Astrocyte (in vitro differentiated cells and primary cell): ENCODE results near the gene BIRC7. TPM values are rescaled to one million over a fixed set of nuclear protein-coding genes. Genes with fewer than 3 reads are reported as not detected.

Experiments
- DNase-seq: peaks from one replicate; pipeline ENCODE4 v3.0.0-alpha.2; 2010; ENCODE audit warnings: low read depth
- FAIRE-seq: peaks from 2 replicates; lab custom pipeline; 2011; peaks lifted over from hg19 to GRCh38; lab: Jason Lieb, UNC
- H2AFZ ChIP-seq: 2 replicates; pipeline ENCODE4 v1.6.0; 2012; ENCODE audit warnings: low read depth, low read length, inconsistent platforms
- H3K27ac ChIP-seq: 2 replicates; pipeline ENCODE4 v1.5.1; 2011; ENCODE audit warnings: low read depth, low read length, inconsistent platforms
- H3K27me3 ChIP-seq: 2 replicates; pipeline ENCODE4 v1.6.0; 2011; ENCODE audit warnings: low read length, inconsistent platforms; ENCODE audit not compliant: insufficient read depth
- H3K36me3 ChIP-seq: 2 replicates; pipeline ENCODE4 v1.5.1; 2011; ENCODE audit warnings: low read length, inconsistent platforms; ENCODE audit not compliant: insufficient read depth
- H3K4me1 ChIP-seq: 2 replicates; pipeline ENCODE4 v1.5.1; 2011; ENCODE audit warnings: low read length, inconsistent platforms; ENCODE audit not compliant: insufficient read depth
- H3K4me2 ChIP-seq: 2 replicates; pipeline ENCODE4 v1.6.0; 2012; ENCODE audit warnings: low read length, inconsistent platforms
- H3K4me3 ChIP-seq: 2 replicates; pipeline ENCODE4 v1.5.1; 2011; ENCODE audit warnings: low read depth, mild to moderate bottlenecking, low read length, inconsistent platforms; ENCODE audit not compliant: insufficient read depth
- H3K79me2 ChIP-seq: 2 replicates; pipeline ENCODE4 v1.6.0; 2012; ENCODE audit warnings: mild to moderate bottlenecking, low read length, inconsistent platforms; ENCODE audit not compliant: insufficient read depth
- H3K9ac ChIP-seq: 2 replicates; pipeline ENCODE4 v1.6.0; 2012; ENCODE audit warnings: mild to moderate bottlenecking, low read length, inconsistent platforms
- H3K9me3 ChIP-seq: 2 replicates; pipeline ENCODE4 v1.5.1; 2012; ENCODE audit warnings: low read depth, mild to moderate bottlenecking, low read length, inconsistent platforms; ENCODE audit not compliant: insufficient read depth
- H4K20me1 ChIP-seq: 2 replicates; pipeline ENCODE4 v1.6.0; 2012; ENCODE audit warnings: low read length, inconsistent platforms; ENCODE audit not compliant: insufficient read depth
- H3K27ac Mint-ChIP-seq: one replicate; pipeline ENCODE4 v1.8.0; 2021; ENCODE audit warnings: mild to moderate bottlenecking, mixed read lengths; ENCODE audit not compliant: unreplicated experiment
- H3K27me3 Mint-ChIP-seq: one replicate; pipeline ENCODE4 v1.8.0; 2021; ENCODE audit warnings: low read depth, mixed read lengths; ENCODE audit not compliant: unreplicated experiment
- H3K36me3 Mint-ChIP-seq: one replicate; pipeline ENCODE4 v1.8.0; 2021; ENCODE audit warnings: low read depth, mixed read lengths; ENCODE audit not compliant: unreplicated experiment
- H3K4me1 Mint-ChIP-seq: one replicate; pipeline ENCODE4 v1.8.0; 2021; ENCODE audit warnings: low read depth, mixed read lengths; ENCODE audit not compliant: unreplicated experiment
- H3K4me3 Mint-ChIP-seq: one replicate; pipeline ENCODE4 v1.8.0; 2021; ENCODE audit warnings: mild to moderate bottlenecking, moderate library complexity, mixed read lengths; ENCODE audit not compliant: unreplicated experiment
- H3K9me3 Mint-ChIP-seq: one replicate; pipeline ENCODE4 v1.8.0; 2021; ENCODE audit warnings: mild to moderate bottlenecking, mixed read lengths; ENCODE audit not compliant: unreplicated experiment
- EZH2 ChIP-seq: IDR thresholded peaks from 2 replicates; pipeline ENCODE4 v1.6.1; 2012; ENCODE audit warnings: mild to moderate bottlenecking, low read length, inconsistent platforms; ENCODE audit not compliant: insufficient read depth
- total RNA-seq: library from RNA; stranded (reverse); gene quantifications from 2 replicates; pipeline ENCODE4 v1.2.1, GENCODE V29; 2021
- TF ChIP-seq, protein P1 (sequence below): IDR thresholded peaks from 2 replicates; pipeline ENCODE4 v1.5.1; 2011; ENCODE audit warnings: low read depth, mild to moderate bottlenecking, inconsistent platforms, low read length, moderate library complexity; ENCODE audit not compliant: insufficient read depth

BIRC7 gene
- total RNA-seq, 1 donor from 2014 or later, result 3.3 TPM

DNA sequence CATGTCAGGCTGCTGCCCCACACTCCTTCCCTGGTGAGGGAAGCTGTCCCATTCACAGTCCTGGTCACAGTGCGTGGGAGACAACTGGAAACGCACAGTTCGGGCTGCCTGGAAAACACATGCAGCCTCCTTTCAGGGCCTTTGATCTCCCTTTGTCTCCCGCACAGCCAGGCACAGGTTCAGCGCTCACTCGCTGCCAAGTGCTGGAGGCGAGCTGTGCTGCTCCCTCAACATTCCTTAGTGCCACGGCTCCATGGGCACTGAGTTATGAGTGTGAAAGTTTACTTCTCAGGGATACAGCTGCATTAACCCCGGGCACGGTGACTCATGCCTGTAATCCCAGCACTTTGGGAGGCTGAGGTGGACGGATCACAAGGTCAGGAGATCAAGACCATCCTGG, 28.8 kb upstream of the BIRC7 start:
- TF ChIP-seq EZH2, result no peak
- TF ChIP-seq, protein P1, sequence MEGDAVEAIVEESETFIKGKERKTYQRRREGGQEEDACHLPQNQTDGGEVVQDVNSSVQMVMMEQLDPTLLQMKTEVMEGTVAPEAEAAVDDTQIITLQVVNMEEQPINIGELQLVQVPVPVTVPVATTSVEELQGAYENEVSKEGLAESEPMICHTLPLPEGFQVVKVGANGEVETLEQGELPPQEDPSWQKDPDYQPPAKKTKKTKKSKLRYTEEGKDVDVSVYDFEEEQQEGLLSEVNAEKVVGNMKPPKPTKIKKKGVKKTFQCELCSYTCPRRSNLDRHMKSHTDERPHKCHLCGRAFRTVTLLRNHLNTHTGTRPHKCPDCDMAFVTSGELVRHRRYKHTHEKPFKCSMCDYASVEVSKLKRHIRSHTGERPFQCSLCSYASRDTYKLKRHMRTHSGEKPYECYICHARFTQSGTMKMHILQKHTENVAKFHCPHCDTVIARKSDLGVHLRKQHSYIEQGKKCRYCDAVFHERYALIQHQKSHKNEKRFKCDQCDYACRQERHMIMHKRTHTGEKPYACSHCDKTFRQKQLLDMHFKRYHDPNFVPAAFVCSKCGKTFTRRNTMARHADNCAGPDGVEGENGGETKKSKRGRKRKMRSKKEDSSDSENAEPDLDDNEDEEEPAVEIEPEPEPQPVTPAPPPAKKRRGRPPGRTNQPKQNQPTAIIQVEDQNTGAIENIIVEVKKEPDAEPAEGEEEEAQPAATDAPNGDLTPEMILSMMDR, result no peak
- Histone ChIP-seq H3K4me2 (peak overlapping the region; percentile 34), H3K9ac (peak overlapping the region; percentile 46), H3K27ac (no peak overlapping the region), H3K4me1 (peaks cover 7% of the 10 kb centered on the region), H2AFZ (no peak overlapping the region), H3K9me3 (no peaks in the 10 kb centered on the region), H3K4me3 (no peak overlapping the region), H3K36me3 (peaks cover 57% of the 10 kb centered on the region), H4K20me1 (peaks cover 100% of the 10 kb centered on the region), H3K27me3 (no peaks in the 10 kb centered on the region), H3K79me2 (peaks cover 97% of the 10 kb centered on the region)
- Mint-ChIP-seq H3K9me3 (no peaks in the 10 kb centered on the region), H3K27ac (peak overlapping the region; percentile 62), H3K4me1 (peaks cover 35% of the 10 kb centered on the region), H3K27me3 (no peaks in the 10 kb centered on the region), H3K4me3 (no peak overlapping the region), H3K36me3 (peaks cover 23% of the 10 kb centered on the region)
- DNase-seq, result peak; percentile 41
- no peak for FAIRE-seq

DNA sequence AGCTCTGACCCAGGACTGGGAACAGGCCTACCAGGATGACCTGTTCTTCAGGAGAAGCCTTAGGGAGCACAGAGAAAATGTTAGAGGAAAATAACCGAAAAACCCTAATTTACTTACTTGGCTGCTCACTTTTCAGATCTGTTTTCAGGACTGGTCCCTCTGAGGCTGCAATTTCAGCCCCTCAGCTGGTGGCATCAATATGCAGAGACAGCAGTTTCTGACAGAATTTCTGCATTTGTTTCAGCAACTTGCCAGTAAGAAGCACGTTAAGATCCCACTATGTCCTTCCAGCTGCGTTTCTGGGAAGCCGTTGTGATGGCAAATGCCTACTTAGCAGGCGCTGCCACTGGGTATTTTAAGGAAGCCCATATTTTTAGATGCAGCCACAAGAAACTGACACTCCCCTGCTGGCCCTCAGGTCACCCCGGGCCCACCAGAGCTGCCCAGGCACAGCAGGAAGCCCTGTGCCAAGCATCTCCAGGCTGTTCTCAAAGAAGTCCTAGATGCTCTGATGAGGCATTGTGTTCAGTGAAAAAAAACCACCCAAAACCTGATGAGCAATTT, 27.3 kb upstream of the BIRC7 start:
- Histone ChIP-seq H3K4me2 (no peak overlapping the region), H3K79me2 (peaks cover 97% of the 10 kb centered on the region), H3K9me3 (no peaks in the 10 kb centered on the region), H4K20me1 (peaks cover 100% of the 10 kb centered on the region), H2AFZ (no peak overlapping the region), H3K36me3 (peaks cover 60% of the 10 kb centered on the region), H3K27ac (no peak overlapping the region), H3K4me3 (no peak overlapping the region), H3K9ac (no peak overlapping the region), H3K27me3 (no peaks in the 10 kb centered on the region), H3K4me1 (peaks cover 16% of the 10 kb centered on the region)
- DNase-seq (no peak), FAIRE-seq (no peak)
- Mint-ChIP-seq H3K4me3 (no peak overlapping the region), H3K36me3 (peaks cover 33% of the 10 kb centered on the region), H3K27ac (no peak overlapping the region), H3K4me1 (peaks cover 45% of the 10 kb centered on the region), H3K27me3 (no peaks in the 10 kb centered on the region), H3K9me3 (no peaks in the 10 kb centered on the region)
- TF ChIP-seq, protein P1, result no peak
- no peak for TF ChIP-seq EZH2

DNA sequence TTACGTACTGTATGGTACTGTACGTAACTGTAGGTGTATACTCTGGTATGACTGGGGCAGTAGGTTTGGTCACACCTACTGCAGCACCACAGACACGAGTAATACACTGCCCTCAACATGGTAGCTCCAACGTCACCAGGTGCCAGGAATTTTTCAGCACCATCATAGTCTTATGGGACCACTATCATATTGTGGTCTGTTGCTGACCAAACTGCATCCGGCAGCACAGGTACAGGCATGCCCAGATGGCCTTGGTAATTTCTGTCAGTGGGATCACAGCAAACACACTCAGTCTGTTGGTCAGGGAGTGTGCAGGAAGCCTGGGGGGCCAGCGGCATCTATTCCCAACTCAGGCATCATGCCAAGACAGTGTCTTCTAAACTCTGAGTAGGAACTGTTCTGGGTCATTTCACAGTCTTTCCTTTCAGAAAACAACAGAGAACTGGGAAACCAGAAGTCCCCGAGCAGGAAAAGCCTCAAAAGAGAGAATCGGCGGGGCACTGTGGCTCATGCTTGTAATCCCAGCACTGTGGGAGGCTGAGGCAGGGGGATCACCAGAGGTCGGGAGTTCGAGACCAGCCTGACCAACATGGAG, 25.6 kb upstream of the BIRC7 start:
- Histone ChIP-seq H3K4me3 (no peak overlapping the region), H3K4me2 (no peak overlapping the region), H3K9ac (no peak overlapping the region), H3K36me3 (peaks cover 55% of the 10 kb centered on the region), H3K27ac (no peak overlapping the region), H3K4me1 (peaks cover 26% of the 10 kb centered on the region), H3K27me3 (no peaks in the 10 kb centered on the region), H3K79me2 (peaks cover 97% of the 10 kb centered on the region), H2AFZ (no peak overlapping the region), H4K20me1 (peaks cover 100% of the 10 kb centered on the region), H3K9me3 (no peaks in the 10 kb centered on the region)
- peak overlapping the region; percentile 50 for H3K4me3 Mint-ChIP-seq
- TF ChIP-seq, protein P1, result no peak
- no peak for TF ChIP-seq EZH2
- H3K4me1 Mint-ChIP-seq, result peaks cover 56% of the 10 kb centered on the region
- H3K27ac Mint-ChIP-seq, result no peak overlapping the region
- no peaks in the 10 kb centered on the region for H3K27me3 Mint-ChIP-seq
- no peak for DNase-seq
- H3K9me3 Mint-ChIP-seq, result no peaks in the 10 kb centered on the region
- no peak for FAIRE-seq
- H3K36me3 Mint-ChIP-seq, result peaks cover 33% of the 10 kb centered on the region
